Astrocyte (in vitro differentiated cells and primary cell): ENCODE results near the gene TEX48. TPM values are rescaled to one million over a fixed set of nuclear protein-coding genes. Genes with fewer than 3 reads are reported as not detected.

Experiments
- DNase-seq: peaks from one replicate; pipeline ENCODE4 v3.0.0-alpha.2; 2010; ENCODE audit warnings: low read depth
- FAIRE-seq: peaks from 2 replicates; lab custom pipeline; 2011; peaks lifted over from hg19 to GRCh38; lab: Jason Lieb, UNC
- H2AFZ ChIP-seq: 2 replicates; pipeline ENCODE4 v1.6.0; 2012; ENCODE audit warnings: low read depth, low read length, inconsistent platforms
- H3K27ac ChIP-seq: 2 replicates; pipeline ENCODE4 v1.5.1; 2011; ENCODE audit warnings: low read depth, low read length, inconsistent platforms
- H3K27me3 ChIP-seq: 2 replicates; pipeline ENCODE4 v1.6.0; 2011; ENCODE audit warnings: low read length, inconsistent platforms; ENCODE audit not compliant: insufficient read depth
- H3K36me3 ChIP-seq: 2 replicates; pipeline ENCODE4 v1.5.1; 2011; ENCODE audit warnings: low read length, inconsistent platforms; ENCODE audit not compliant: insufficient read depth
- H3K4me1 ChIP-seq: 2 replicates; pipeline ENCODE4 v1.5.1; 2011; ENCODE audit warnings: low read length, inconsistent platforms; ENCODE audit not compliant: insufficient read depth
- H3K4me2 ChIP-seq: 2 replicates; pipeline ENCODE4 v1.6.0; 2012; ENCODE audit warnings: low read length, inconsistent platforms
- H3K4me3 ChIP-seq: 2 replicates; pipeline ENCODE4 v1.5.1; 2011; ENCODE audit warnings: low read depth, mild to moderate bottlenecking, low read length, inconsistent platforms; ENCODE audit not compliant: insufficient read depth
- H3K79me2 ChIP-seq: 2 replicates; pipeline ENCODE4 v1.6.0; 2012; ENCODE audit warnings: mild to moderate bottlenecking, low read length, inconsistent platforms; ENCODE audit not compliant: insufficient read depth
- H3K9ac ChIP-seq: 2 replicates; pipeline ENCODE4 v1.6.0; 2012; ENCODE audit warnings: mild to moderate bottlenecking, low read length, inconsistent platforms
- H3K9me3 ChIP-seq: 2 replicates; pipeline ENCODE4 v1.5.1; 2012; ENCODE audit warnings: low read depth, mild to moderate bottlenecking, low read length, inconsistent platforms; ENCODE audit not compliant: insufficient read depth
- H4K20me1 ChIP-seq: 2 replicates; pipeline ENCODE4 v1.6.0; 2012; ENCODE audit warnings: low read length, inconsistent platforms; ENCODE audit not compliant: insufficient read depth
- H3K27ac Mint-ChIP-seq: one replicate; pipeline ENCODE4 v1.8.0; 2021; ENCODE audit warnings: mild to moderate bottlenecking, mixed read lengths; ENCODE audit not compliant: unreplicated experiment
- H3K27me3 Mint-ChIP-seq: one replicate; pipeline ENCODE4 v1.8.0; 2021; ENCODE audit warnings: low read depth, mixed read lengths; ENCODE audit not compliant: unreplicated experiment
- H3K36me3 Mint-ChIP-seq: one replicate; pipeline ENCODE4 v1.8.0; 2021; ENCODE audit warnings: low read depth, mixed read lengths; ENCODE audit not compliant: unreplicated experiment
- H3K4me1 Mint-ChIP-seq: one replicate; pipeline ENCODE4 v1.8.0; 2021; ENCODE audit warnings: low read depth, mixed read lengths; ENCODE audit not compliant: unreplicated experiment
- H3K4me3 Mint-ChIP-seq: one replicate; pipeline ENCODE4 v1.8.0; 2021; ENCODE audit warnings: mild to moderate bottlenecking, moderate library complexity, mixed read lengths; ENCODE audit not compliant: unreplicated experiment
- H3K9me3 Mint-ChIP-seq: one replicate; pipeline ENCODE4 v1.8.0; 2021; ENCODE audit warnings: mild to moderate bottlenecking, mixed read lengths; ENCODE audit not compliant: unreplicated experiment
- EZH2 ChIP-seq: IDR thresholded peaks from 2 replicates; pipeline ENCODE4 v1.6.1; 2012; ENCODE audit warnings: mild to moderate bottlenecking, low read length, inconsistent platforms; ENCODE audit not compliant: insufficient read depth
- total RNA-seq: library from RNA; stranded (reverse); gene quantifications from 2 replicates; pipeline ENCODE4 v1.2.1, GENCODE V29; 2021
- TF ChIP-seq, protein P1 (sequence below): IDR thresholded peaks from 2 replicates; pipeline ENCODE4 v1.5.1; 2011; ENCODE audit warnings: low read depth, mild to moderate bottlenecking, inconsistent platforms, low read length, moderate library complexity; ENCODE audit not compliant: insufficient read depth

TEX48 gene
- total RNA-seq, 1 donor from 2014 or later: not detected

DNA sequence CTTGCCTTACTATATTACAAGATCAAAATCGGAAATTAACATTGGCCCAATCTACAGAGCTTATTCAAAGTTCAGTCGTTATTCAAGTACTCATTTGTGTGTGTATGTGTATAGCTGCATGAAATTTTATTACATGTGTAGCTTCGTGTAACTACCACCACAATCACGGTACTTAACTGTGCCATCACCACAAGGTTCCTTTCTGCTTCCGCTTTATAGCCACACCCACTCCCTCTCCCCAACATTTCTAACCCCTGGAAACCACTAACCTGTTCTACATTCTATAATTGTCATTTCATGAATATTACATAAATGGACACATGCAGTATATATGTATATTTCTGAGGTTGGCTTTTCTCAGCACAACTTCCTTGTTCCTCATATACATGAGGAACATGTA, 4.0 kb upstream of the TEX48 start:
- Histone ChIP-seq H3K27ac (no peak overlapping the region), H2AFZ (no peak overlapping the region), H3K4me1 (peaks cover 9% of the 10 kb centered on the region), H3K79me2 (no peaks in the 10 kb centered on the region), H3K9ac (no peak overlapping the region), H3K9me3 (no peaks in the 10 kb centered on the region), H3K4me2 (no peak overlapping the region), H3K27me3 (no peaks in the 10 kb centered on the region), H3K36me3 (no peaks in the 10 kb centered on the region), H4K20me1 (no peaks in the 10 kb centered on the region), H3K4me3 (no peak overlapping the region)
- Mint-ChIP-seq H3K4me3 (no peak overlapping the region), H3K27me3 (no peaks in the 10 kb centered on the region), H3K36me3 (peaks cover 2% of the 10 kb centered on the region), H3K27ac (no peak overlapping the region), H3K9me3 (peaks cover 7% of the 10 kb centered on the region), H3K4me1 (peaks cover 11% of the 10 kb centered on the region)
- FAIRE-seq (no peak), DNase-seq (no peak)
- TF ChIP-seq, protein P1, sequence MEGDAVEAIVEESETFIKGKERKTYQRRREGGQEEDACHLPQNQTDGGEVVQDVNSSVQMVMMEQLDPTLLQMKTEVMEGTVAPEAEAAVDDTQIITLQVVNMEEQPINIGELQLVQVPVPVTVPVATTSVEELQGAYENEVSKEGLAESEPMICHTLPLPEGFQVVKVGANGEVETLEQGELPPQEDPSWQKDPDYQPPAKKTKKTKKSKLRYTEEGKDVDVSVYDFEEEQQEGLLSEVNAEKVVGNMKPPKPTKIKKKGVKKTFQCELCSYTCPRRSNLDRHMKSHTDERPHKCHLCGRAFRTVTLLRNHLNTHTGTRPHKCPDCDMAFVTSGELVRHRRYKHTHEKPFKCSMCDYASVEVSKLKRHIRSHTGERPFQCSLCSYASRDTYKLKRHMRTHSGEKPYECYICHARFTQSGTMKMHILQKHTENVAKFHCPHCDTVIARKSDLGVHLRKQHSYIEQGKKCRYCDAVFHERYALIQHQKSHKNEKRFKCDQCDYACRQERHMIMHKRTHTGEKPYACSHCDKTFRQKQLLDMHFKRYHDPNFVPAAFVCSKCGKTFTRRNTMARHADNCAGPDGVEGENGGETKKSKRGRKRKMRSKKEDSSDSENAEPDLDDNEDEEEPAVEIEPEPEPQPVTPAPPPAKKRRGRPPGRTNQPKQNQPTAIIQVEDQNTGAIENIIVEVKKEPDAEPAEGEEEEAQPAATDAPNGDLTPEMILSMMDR: no peak
- TF ChIP-seq EZH2: no peak

DNA sequence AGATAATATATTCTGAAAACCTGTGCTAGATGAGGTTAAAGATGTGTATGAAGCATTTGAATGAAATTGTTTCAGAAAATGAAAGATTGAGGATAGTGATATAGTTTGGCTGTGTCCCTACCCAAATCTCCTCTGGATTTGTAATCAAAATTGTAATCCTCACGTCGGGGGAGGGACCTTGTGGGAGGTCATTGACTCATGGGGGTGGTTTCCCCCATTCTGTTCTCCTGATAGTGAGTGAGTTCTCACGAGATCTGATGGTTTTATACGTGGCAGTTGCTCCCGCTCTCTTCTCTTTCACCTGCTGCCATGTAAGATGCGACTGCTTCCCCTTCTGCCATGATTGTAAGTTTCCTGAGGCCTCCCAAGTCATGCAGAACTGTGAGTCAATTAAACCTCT, 2.0 kb upstream of the TEX48 start:
- H3K27ac ChIP-seq: no peak overlapping the region
- H3K4me3 Mint-ChIP-seq: no peak overlapping the region
- peaks cover 7% of the 10 kb centered on the region for H3K9me3 Mint-ChIP-seq
- no peak for DNase-seq
- no peak for FAIRE-seq
- H3K4me1 Mint-ChIP-seq: peaks cover 18% of the 10 kb centered on the region
- no peaks in the 10 kb centered on the region for H4K20me1 ChIP-seq
- H3K27me3 Mint-ChIP-seq: no peaks in the 10 kb centered on the region
- peaks cover 2% of the 10 kb centered on the region for H3K36me3 Mint-ChIP-seq
- no peak overlapping the region for H3K4me2 ChIP-seq
- no peaks in the 10 kb centered on the region for H3K36me3 ChIP-seq
- H2AFZ ChIP-seq: no peak overlapping the region
- TF ChIP-seq EZH2: no peak
- H3K9me3 ChIP-seq: no peaks in the 10 kb centered on the region
- no peak overlapping the region for H3K27ac Mint-ChIP-seq
- no peaks in the 10 kb centered on the region for H3K27me3 ChIP-seq
- peaks cover under 1% of the 10 kb centered on the region for H3K4me1 ChIP-seq
- H3K79me2 ChIP-seq: no peaks in the 10 kb centered on the region
- H3K4me3 ChIP-seq: no peak overlapping the region
- no peak overlapping the region for H3K9ac ChIP-seq

DNA sequence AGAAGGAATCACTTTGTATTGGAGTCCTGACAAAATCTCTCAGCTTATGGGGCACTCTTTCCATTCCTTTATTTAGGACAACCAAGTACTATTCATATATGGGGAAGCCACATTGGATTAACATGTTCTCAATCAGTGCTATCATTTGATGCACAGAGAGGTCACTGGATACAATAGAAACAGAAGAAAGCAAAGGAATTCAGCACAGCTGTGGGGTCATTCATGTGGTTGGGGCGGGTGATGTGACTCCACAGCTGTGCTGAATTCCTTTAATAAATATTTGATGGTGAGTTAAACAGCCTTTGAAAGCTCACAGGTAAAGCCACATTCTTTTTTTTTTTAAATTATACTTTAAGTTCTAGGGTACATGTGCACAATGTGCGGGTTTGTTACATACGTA, 854 bp upstream of the TEX48 start:
- FAIRE-seq (no peak), DNase-seq (no peak)
- H3K4me2 ChIP-seq: no peak overlapping the region
- peaks cover 12% of the 10 kb centered on the region for H3K4me1 ChIP-seq
- no peak overlapping the region for H2AFZ ChIP-seq
- H3K27ac ChIP-seq: no peak overlapping the region
- H3K9ac ChIP-seq: no peak overlapping the region
- Mint-ChIP-seq H3K4me1 (peaks cover 30% of the 10 kb centered on the region), H3K4me3 (no peak overlapping the region), H3K27me3 (no peaks in the 10 kb centered on the region), H3K36me3 (peaks cover 2% of the 10 kb centered on the region), H3K27ac (no peak overlapping the region), H3K9me3 (peaks cover 4% of the 10 kb centered on the region)
- no peaks in the 10 kb centered on the region for H3K79me2 ChIP-seq
- H3K4me3 ChIP-seq: no peak overlapping the region
- H4K20me1 ChIP-seq: no peaks in the 10 kb centered on the region
- H3K36me3 ChIP-seq: no peaks in the 10 kb centered on the region
- no peak for TF ChIP-seq EZH2
- no peaks in the 10 kb centered on the region for H3K9me3 ChIP-seq
- no peaks in the 10 kb centered on the region for H3K27me3 ChIP-seq
